DOHH2 (cell line): ENCODE measurements around the gene MTMR2.

Source experiments
- H3F3A ChIP-seq: fragments of 200-600 bp; sonication (generic), shearing (Covaris generic); 2 replicates; pipeline ENCODE4 v1.6.0; 2016; ENCODE audit warnings: antibody characterized with exemption, mild to moderate bottlenecking; ENCODE audit not compliant: control insufficient read depth, insufficient read depth
- H3K27ac ChIP-seq: fragments of 200-600 bp; sonication (generic); 2 replicates; pipeline ENCODE4 v1.5.1; 2014; ENCODE audit warnings: low read depth, mild to moderate bottlenecking, low read length, moderate library complexity
- H3K27me3 ChIP-seq: fragments of 200-600 bp; sonication (generic); 2 replicates; pipeline ENCODE4 v1.6.1; 2014; ENCODE audit warnings: mild to moderate bottlenecking, low read length, mixed read lengths; ENCODE audit not compliant: control insufficient read depth
- H3K36me3 ChIP-seq: fragments of 200-600 bp; sonication (generic); 2 replicates; pipeline ENCODE4 v1.6.1; 2014; ENCODE audit warnings: mild to moderate bottlenecking, low read length, moderate library complexity, mixed read lengths; ENCODE audit not compliant: control insufficient read depth
- H3K4me1 ChIP-seq: fragments of 200-600 bp; sonication (generic); 2 replicates; pipeline ENCODE4 v1.6.1; 2014; ENCODE audit warnings: mild to moderate bottlenecking, low read length, mixed read lengths; ENCODE audit not compliant: control insufficient read depth
- H3K4me2 ChIP-seq: fragments of 200-600 bp; sonication (generic); 2 replicates; pipeline ENCODE4 v1.6.0; 2014; ENCODE audit warnings: mild to moderate bottlenecking, low read length, moderate library complexity
- H3K4me3 ChIP-seq: fragments of 200-600 bp; sonication (generic); 2 replicates; pipeline ENCODE4 v1.5.1; 2014; ENCODE audit warnings: mild to moderate bottlenecking, low read length, mixed read lengths
- H3K79me2 ChIP-seq: fragments of 200-600 bp; sonication (generic); 2 replicates; pipeline ENCODE4 v1.6.1; 2014; ENCODE audit warnings: mild to moderate bottlenecking, low read length, mixed read lengths; ENCODE audit not compliant: control insufficient read depth
- H3K9me2 ChIP-seq: fragments of 200-600 bp; sonication (generic); replicated peaks from 2 replicates; pipeline ENCODE4 v1.6.1; 2014; ENCODE audit warnings: mild to moderate bottlenecking, low read length, mixed read lengths; ENCODE audit not compliant: control insufficient read depth
- H3K9me3 ChIP-seq: fragments of 200-600 bp; sonication (generic); 2 replicates; pipeline ENCODE4 v1.6.1; 2014; ENCODE audit warnings: antibody characterized with exemption, low read length, mixed read lengths; ENCODE audit not compliant: control insufficient read depth, insufficient read depth
- H4K20me1 ChIP-seq: fragments of 200-600 bp; sonication (generic); 2 replicates; pipeline ENCODE4 v1.6.0; 2014; ENCODE audit warnings: low read depth, mild to moderate bottlenecking, antibody characterized with exemption, low read length, moderate library complexity; ENCODE audit not compliant: control insufficient read depth, insufficient read depth
- CTCF ChIP-seq: fragments of 200-600 bp; sonication (generic); IDR thresholded peaks from one replicate; pipeline ENCODE4 v1.5.1; 2014; ENCODE audit warnings: antibody characterized with exemption, mild to moderate bottlenecking, low read depth, low read length; ENCODE audit not compliant: poor library complexity, severe bottlenecking
- EZH2phosphoT487 ChIP-seq: fragments of 200-600 bp; sonication (generic); IDR thresholded peaks from 2 replicates; pipeline ENCODE4 v1.6.1; 2017; ENCODE audit warnings: borderline replicate concordance, mild to moderate bottlenecking, antibody characterized with exemption, low read length, moderate library complexity, mixed read lengths

Gene MTMR2

GRCh38 chr11:95920460-95921105, 3.3 kb downstream of the MTMR2 start:
- H3K9me3 ChIP-seq: no peaks in the 10 kb centered on the region
- no peak overlapping the region for H3K27ac ChIP-seq
- no peaks in the 10 kb centered on the region for H4K20me1 ChIP-seq
- H3K4me2 ChIP-seq: no peak overlapping the region
- peaks cover 80% of the 10 kb centered on the region for H3K79me2 ChIP-seq
- H3K27me3 ChIP-seq: no peaks in the 10 kb centered on the region
- H3K4me1 ChIP-seq: peaks cover 20% of the 10 kb centered on the region
- no peaks in the 10 kb centered on the region for H3K9me2 ChIP-seq
- H3K4me3 ChIP-seq: no peak overlapping the region
- H3K36me3 ChIP-seq: no peaks in the 10 kb centered on the region
- no peak for TF ChIP-seq CTCF
- TF ChIP-seq EZH2phosphoT487: no peak
- H3F3A ChIP-seq: peaks cover 20% of the 10 kb centered on the region

GRCh38 chr11:95919514-95919913, 4.4 kb downstream of the MTMR2 start:
- Histone ChIP-seq H3K9me2 (no peaks in the 10 kb centered on the region), H3K79me2 (peaks cover 75% of the 10 kb centered on the region), H3K4me3 (no peak overlapping the region), H3K36me3 (no peaks in the 10 kb centered on the region), H3K27ac (no peak overlapping the region), H3K4me1 (peaks cover 12% of the 10 kb centered on the region), H3K9me3 (no peaks in the 10 kb centered on the region), H3K4me2 (no peak overlapping the region), H3K27me3 (no peaks in the 10 kb centered on the region), H4K20me1 (no peaks in the 10 kb centered on the region), H3F3A (peaks cover 20% of the 10 kb centered on the region)
- TF ChIP-seq EZH2phosphoT487: no peak
- TF ChIP-seq CTCF: no peak

- no peaks in the 10 kb centered on the region for H4K20me1 ChIP-seq
- H3K27me3 ChIP-seq: no peaks in the 10 kb centered on the region
- H3K9me2 ChIP-seq: no peaks in the 10 kb centered on the region
- no peak for TF ChIP-seq EZH2phosphoT487
- no peak for TF ChIP-seq CTCF
- no peak overlapping the region for H3K27ac ChIP-seq
- H3K9me3 ChIP-seq: no peaks in the 10 kb centered on the region
- no peak overlapping the region for H3K4me3 ChIP-seq
- H3F3A ChIP-seq: peaks cover 20% of the 10 kb centered on the region
- no peak overlapping the region for H3K4me2 ChIP-seq
- H3K36me3 ChIP-seq: no peaks in the 10 kb centered on the region
- H3K4me1 ChIP-seq: peaks cover 12% of the 10 kb centered on the region
- peaks cover 69% of the 10 kb centered on the region for H3K79me2 ChIP-seq
Measured at GRCh38 chr11:95918720-95919119, 5.2 kb downstream of the MTMR2 start.
